GM13976 (cell line): ENCODE results near the gene ZCCHC7.

ENCODE experiments used
- DNase-seq: peaks from one replicate; pipeline ENCODE4 v3.0.0; 2012; ENCODE audit warnings: low spot score
- in situ Hi-C: fragments of 300-500 bp; cut with MboI; formaldehyde crosslinking; loops from one replicate; pipeline ENCODE4 v1.12.0; 2022; ENCODE audit warnings: low sequenced_read_pairs, mixed read lengths, inconsistent platforms; ENCODE audit not compliant: unreplicated experiment
- TF ChIP-seq, protein P1 (sequence below): IDR thresholded peaks from 2 replicates; pipeline ENCODE4 v1.5.1; 2012; ENCODE audit warnings: borderline replicate concordance, mild to moderate bottlenecking; ENCODE audit not compliant: insufficient read depth; ENCODE audit errors: extremely low read depth, missing control alignments, control extremely low read depth

Gene ZCCHC7

DNA sequence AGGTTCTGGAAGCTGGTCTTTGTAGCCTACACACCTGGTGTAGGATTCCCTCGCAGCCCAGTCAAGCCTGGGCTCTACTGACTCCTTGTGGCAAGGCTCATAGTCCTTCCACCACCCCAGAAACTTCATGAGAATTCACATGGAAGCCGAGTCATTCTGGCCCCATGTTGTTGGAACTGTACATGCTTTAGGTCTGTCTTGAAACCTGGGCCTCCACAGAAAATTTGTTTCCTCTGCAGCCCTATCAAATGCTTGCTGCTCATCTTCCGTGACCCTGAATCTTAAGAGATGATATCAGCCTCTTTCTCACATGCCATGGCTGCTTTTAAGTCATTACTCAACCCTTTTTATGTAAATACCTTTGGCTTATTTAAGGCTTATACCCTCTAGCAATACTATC, 188.8 kb downstream of the ZCCHC7 start:
- DNase-seq: peak; percentile 24
- in situ Hi-C loops: no loop called here
- TF ChIP-seq, protein P1, sequence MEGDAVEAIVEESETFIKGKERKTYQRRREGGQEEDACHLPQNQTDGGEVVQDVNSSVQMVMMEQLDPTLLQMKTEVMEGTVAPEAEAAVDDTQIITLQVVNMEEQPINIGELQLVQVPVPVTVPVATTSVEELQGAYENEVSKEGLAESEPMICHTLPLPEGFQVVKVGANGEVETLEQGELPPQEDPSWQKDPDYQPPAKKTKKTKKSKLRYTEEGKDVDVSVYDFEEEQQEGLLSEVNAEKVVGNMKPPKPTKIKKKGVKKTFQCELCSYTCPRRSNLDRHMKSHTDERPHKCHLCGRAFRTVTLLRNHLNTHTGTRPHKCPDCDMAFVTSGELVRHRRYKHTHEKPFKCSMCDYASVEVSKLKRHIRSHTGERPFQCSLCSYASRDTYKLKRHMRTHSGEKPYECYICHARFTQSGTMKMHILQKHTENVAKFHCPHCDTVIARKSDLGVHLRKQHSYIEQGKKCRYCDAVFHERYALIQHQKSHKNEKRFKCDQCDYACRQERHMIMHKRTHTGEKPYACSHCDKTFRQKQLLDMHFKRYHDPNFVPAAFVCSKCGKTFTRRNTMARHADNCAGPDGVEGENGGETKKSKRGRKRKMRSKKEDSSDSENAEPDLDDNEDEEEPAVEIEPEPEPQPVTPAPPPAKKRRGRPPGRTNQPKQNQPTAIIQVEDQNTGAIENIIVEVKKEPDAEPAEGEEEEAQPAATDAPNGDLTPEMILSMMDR: peak; percentile 24

DNA sequence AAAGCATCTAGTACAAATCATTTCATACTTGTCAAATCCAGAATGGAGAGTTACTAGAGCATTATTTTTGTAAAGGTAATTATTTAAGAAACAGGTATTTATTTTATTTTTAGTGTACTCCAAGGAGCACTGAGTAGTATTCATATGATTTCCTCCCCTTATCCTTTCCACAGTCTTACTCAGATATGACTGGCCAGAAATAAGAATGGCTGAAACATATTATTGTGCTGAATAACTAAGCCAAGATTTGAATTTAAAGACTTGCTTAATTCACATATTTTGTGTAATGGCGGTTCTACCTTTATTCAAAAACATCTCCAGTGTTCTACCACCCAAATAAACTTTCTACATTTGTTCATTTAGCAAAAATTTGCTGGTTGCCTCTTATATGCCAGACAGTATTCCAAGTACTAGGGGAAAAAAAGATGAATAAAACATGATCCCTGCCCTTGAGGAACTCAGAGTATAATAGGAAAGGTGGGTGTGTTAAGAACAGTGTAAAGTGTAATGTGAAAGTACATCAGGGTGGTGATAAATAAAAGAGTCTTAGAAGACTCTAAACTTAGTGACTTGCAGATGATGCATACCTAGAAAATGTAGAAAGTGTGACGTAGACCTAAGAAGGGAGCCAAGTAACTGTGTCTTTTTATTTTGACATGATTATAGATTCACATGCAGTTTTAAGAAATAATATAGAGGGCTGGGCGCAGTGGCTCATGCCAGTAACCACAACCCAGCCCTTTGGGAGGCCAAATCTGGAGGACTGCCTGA, 191.7 kb downstream of the ZCCHC7 start:
- no peak for DNase-seq
- TF ChIP-seq, protein P1: no peak
- in situ Hi-C loops: no loop called here

DNA sequence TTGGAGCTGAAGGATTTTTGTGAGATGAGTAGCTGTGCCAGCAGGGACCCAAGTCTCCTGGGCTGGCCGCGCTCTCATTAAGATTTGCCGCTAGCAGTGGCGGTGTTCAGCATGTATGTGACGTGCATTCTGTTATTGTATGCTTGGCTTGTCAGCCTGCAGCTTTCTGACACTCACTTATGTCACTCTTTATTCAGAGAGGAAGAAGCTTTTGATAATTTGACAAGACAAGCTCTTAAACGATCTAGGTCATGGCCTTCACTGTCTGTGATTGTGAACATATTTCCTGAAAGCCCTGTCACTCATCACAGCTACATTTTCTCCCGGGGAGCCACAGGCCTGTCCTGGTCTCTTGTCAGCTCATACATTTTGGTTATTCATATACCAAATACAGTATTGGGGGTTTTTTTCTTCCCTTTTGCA, 203.9 kb downstream of the ZCCHC7 start:
- in situ Hi-C loops: no loop called here
- DNase-seq: no peak
- TF ChIP-seq, protein P1: no peak

DNA sequence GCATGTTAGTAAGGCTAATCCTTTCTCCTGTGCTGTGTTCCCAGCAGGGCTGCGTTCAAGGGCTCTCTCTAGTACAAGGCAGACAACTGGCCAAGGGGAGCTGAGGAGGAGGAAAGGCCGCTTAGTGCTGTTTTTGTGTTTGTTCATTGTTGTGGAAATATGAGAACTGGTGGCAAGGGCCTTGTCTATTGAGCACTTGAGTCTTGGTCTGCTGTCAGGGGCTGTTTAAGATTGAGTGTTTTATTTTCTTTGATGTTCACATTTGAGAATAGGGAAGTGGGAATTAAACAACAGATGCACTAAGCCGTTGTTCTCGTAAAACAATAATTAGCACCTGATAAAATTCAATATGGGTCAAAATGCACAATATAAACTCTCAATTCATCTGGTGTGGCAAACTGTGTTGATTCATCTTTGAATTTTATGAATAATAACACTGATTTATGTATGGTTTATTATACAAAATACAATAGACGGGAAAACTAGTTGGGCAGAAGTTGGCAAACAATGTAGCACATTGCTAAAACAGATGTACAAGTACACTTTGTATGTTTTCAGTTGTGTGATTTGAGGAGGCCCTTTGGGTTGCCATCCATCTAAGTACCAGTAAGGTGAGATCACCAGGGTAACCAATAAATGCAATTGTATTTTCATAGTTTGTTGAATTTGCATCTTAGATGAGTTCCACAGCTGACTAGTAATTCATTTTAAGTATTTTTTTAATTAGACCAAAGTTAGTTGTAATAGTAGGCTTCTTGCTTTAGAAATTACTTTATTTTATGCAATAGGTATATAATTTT, 204.5 kb downstream of the ZCCHC7 start:
- TF ChIP-seq, protein P1: no peak
- no peak for DNase-seq
- in situ Hi-C loops: no loop called here

DNA sequence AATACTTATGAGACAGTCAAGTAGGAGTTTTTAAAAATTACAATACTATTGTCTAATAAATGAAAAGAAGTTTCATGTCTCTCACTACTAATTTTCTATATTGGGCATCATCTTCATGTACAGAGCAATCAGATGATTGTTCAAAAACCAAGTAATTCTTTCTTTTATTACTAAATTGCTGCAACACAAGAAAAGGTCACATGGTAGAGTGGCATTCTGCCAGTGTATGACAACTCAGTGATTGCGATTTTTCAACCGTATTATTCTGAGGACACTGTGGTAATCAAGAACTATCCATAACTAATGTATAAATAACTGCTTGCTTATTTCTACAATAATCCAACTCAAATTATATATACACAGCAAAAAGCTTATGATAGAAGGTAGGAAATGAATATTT, 205.4 kb downstream of the ZCCHC7 start:
- in situ Hi-C loops: no loop called here
- TF ChIP-seq, protein P1: no peak
- no peak for DNase-seq

DNA sequence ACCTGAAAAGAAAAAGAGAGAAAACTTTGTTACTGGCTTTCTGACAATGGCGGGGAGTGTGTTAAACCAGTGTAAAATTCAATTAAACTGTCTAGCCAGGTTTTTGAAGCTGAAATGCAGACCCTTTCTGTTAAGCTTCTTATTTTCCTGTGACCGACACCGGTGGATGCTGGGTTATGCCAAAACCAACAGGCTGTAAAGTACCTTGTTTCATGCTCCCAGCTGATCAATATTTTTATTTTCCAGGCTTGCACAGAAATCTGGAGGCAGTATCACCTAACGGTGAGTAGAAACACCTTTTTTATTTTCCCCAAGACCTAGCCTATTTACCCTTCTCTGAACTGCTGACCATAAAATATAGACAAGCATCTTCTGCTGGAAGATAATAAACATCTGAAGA, 207.2 kb downstream of the ZCCHC7 start:
- DNase-seq: no peak
- TF ChIP-seq, protein P1: no peak
- in situ Hi-C loops: no loop called here
